Activated naive CD4-positive, alpha-beta T cell treated with anti-CD3 and anti-CD28 coated beads, Interleukin-2, amount 50 U/mL, for 24 hours (primary cell): Measurements from ENCODE around the gene OTUD1.

Experiments used
- H3K27ac Mint-ChIP-seq: one replicate; pipeline ENCODE4 v1.8.0; 2021; ENCODE audit warnings: mild to moderate bottlenecking, mixed read lengths
- H3K27me3 Mint-ChIP-seq: one replicate; pipeline ENCODE4 v1.8.0; 2021; ENCODE audit warnings: mixed read lengths
- H3K36me3 Mint-ChIP-seq: one replicate; pipeline ENCODE4 v1.8.0; 2021; ENCODE audit warnings: mixed read lengths
- H3K4me1 Mint-ChIP-seq: one replicate; pipeline ENCODE4 v1.8.0; 2021; ENCODE audit warnings: mixed read lengths
- H3K4me3 Mint-ChIP-seq: one replicate; pipeline ENCODE4 v1.8.0; 2021; ENCODE audit warnings: mild to moderate bottlenecking, mixed read lengths
- H3K9me3 Mint-ChIP-seq: one replicate; pipeline ENCODE4 v1.8.0; 2021; ENCODE audit warnings: mixed read lengths

OTUD1 gene

DNA sequence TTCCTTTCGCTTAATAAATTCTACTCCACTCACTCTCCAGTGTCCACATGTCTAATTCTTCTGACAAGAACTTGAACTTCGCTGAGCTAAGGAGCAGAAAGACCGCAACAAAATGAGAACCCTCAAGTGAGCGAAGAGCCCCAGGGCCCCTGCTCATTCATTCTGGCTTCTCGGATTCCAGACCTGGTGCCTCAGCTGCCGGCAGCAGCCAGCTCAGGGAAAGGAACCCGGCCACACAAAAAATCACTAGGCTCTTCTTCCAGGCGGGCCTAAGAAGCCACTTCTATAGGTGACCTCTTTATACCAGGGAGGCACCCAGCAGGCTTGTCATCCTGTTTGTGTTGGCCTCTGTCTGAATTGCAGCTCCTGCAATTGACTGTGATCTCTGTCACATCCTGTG, 33.3 kb downstream of the OTUD1 start:
- H3K27me3 Mint-ChIP-seq, result no peaks in the 10 kb centered on the region
- H3K4me3 Mint-ChIP-seq, result no peak overlapping the region
- H3K9me3 Mint-ChIP-seq, result no peaks in the 10 kb centered on the region
- H3K36me3 Mint-ChIP-seq, result no peaks in the 10 kb centered on the region
- peaks cover 8% of the 10 kb centered on the region for H3K4me1 Mint-ChIP-seq
- no peak overlapping the region for H3K27ac Mint-ChIP-seq

GRCh38 chr10:23474081-23474480, 35.2 kb downstream of the OTUD1 start:
- peaks cover 8% of the 10 kb centered on the region for H3K4me1 Mint-ChIP-seq
- H3K4me3 Mint-ChIP-seq, result no peak overlapping the region
- no peak overlapping the region for H3K27ac Mint-ChIP-seq
- H3K27me3 Mint-ChIP-seq, result no peaks in the 10 kb centered on the region
- H3K36me3 Mint-ChIP-seq, result no peaks in the 10 kb centered on the region
- no peaks in the 10 kb centered on the region for H3K9me3 Mint-ChIP-seq

- no peaks in the 10 kb centered on the region for H3K36me3 Mint-ChIP-seq
- H3K4me3 Mint-ChIP-seq, result no peak overlapping the region
- peaks cover 8% of the 10 kb centered on the region for H3K4me1 Mint-ChIP-seq
- no peaks in the 10 kb centered on the region for H3K27me3 Mint-ChIP-seq
- H3K9me3 Mint-ChIP-seq, result no peaks in the 10 kb centered on the region
- H3K27ac Mint-ChIP-seq, result no peak overlapping the region
These were observed 35.8 kb downstream of the OTUD1 start for GRCh38 chr10:23474626-23475025.

DNA sequence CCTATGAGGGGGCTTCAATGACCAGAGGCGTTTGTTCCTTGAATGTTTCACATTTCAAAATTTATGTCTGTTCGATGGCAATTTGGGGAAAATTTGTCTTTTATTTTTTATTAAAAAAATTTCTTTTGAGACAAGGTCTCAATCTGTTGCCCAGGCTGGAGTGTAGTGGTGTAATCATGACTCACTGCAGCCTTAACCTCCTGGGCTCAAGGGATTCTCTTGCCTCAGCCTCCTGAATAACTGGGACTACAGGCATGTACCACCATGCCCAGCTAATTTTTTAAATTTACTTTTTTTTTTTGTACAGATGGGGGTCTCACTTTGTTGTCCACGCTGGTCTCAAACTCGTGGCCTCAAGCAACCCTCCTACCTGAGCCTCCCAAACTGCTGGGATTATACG, 39.7 kb downstream of the OTUD1 start:
- H3K27me3 Mint-ChIP-seq, result no peaks in the 10 kb centered on the region
- no peak overlapping the region for H3K4me3 Mint-ChIP-seq
- H3K27ac Mint-ChIP-seq, result no peak overlapping the region
- H3K36me3 Mint-ChIP-seq, result no peaks in the 10 kb centered on the region
- no peaks in the 10 kb centered on the region for H3K9me3 Mint-ChIP-seq
- peaks cover 4% of the 10 kb centered on the region for H3K4me1 Mint-ChIP-seq

DNA sequence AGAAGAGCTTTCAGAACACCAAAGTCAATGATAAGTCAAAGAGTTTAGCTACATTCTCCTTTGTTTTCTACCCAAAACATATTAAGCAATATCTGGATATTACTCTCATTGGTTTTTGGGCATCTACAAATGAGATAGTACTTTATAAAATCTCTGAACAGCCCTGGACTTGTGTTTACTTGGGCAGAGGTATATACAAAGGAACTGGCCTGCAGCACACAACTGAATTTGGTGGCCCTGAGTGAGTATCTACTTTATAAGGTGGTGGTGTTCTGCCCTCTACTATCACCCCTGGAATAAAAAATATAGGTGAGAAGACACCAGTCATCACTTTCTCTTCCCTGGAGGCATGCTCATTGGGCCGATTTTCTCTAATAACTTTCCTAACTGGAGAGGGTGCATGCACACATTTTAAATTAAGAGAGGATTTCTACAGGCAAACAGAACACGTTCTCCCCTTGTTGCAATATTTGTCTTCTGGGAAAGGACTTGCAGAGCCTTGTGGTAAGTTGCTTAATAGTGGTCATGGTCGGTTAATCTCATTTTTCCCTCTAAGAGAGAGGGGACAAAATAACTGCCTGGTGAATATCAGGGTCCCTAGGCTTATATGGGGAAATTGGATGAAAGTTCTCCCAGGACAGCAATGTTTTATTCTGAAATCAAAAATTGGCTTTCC, 41.1 kb downstream of the OTUD1 start:
- Mint-ChIP-seq H3K36me3 (no peaks in the 10 kb centered on the region), H3K27me3 (no peaks in the 10 kb centered on the region), H3K27ac (no peak overlapping the region), H3K4me3 (no peak overlapping the region), H3K9me3 (no peaks in the 10 kb centered on the region), H3K4me1 (no peaks in the 10 kb centered on the region)

DNA sequence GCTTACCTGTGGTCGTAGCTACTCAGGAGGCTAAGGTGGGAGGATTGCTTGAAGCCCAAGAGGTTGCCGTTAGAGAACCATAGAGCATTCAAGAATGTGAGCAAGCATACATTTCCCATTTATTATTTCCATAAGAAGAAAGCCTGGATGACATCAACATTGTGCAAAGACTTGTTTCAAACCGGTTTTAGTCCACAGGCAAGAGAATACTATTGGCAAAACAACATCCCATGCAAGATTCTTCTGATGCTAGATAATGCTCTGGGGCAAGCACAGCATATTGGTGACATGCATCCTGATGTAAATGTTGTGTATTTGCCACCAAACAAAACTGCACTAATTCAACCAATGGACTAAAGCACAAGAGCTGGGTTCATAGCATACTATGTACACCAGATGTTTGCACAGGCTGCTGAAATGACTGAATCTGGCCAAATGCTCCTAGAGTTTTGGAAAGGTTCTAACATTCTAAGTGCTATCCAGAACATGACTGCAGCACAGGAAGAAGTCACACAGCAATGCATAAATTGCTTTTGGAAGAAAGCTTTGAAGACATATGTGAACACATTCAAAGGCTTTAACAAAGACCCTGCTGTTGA, 42.6 kb downstream of the OTUD1 start:
- H3K9me3 Mint-ChIP-seq, result no peaks in the 10 kb centered on the region
- no peak overlapping the region for H3K4me3 Mint-ChIP-seq
- no peaks in the 10 kb centered on the region for H3K27me3 Mint-ChIP-seq
- no peaks in the 10 kb centered on the region for H3K36me3 Mint-ChIP-seq
- no peak overlapping the region for H3K27ac Mint-ChIP-seq
- no peaks in the 10 kb centered on the region for H3K4me1 Mint-ChIP-seq

GRCh38 chr10:23490115-23490514, 51.2 kb downstream of the OTUD1 start:
- H3K4me3 Mint-ChIP-seq, result no peak overlapping the region
- no peak overlapping the region for H3K27ac Mint-ChIP-seq
- H3K27me3 Mint-ChIP-seq, result peaks cover 2% of the 10 kb centered on the region
- no peaks in the 10 kb centered on the region for H3K36me3 Mint-ChIP-seq
- peaks cover 13% of the 10 kb centered on the region for H3K4me1 Mint-ChIP-seq
- no peaks in the 10 kb centered on the region for H3K9me3 Mint-ChIP-seq
